Superior temporal gyrus (tissue), 1 donor: ENCODE data around the gene TMEM240.
"Not testable (repeated sequence)": the region's sequence is repeated elsewhere in the genome, so short reads cannot be mapped to it uniquely, and the experiment has no call there.

Experiments
- DNase-seq: peaks from one replicate; pipeline ENCODE4 v3.0.0-alpha.2; 2016; ENCODE audit errors: extremely low spot score

Gene TMEM240

DNA sequence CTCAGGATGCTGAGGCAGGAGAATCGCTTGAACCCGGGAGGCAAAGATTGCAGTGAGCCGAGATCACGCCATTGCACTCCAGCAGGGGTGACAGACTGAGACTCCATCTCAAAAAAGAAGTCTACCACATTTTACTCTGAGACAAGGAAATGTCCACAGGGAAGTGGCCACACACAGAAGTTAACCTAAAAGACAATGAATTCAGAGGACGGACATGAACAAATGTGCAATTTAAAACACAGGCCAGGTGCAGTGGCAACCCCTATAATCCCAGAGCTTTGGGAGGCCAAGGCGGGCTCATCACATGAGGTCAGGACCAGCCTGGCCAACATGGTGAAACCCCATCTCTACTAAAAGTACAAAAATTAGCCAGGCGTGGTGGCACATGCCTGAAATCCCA lies 17.3 kb upstream of the TMEM240 start:
- DNase-seq = not testable (repeated sequence)

- not testable (repeated sequence) for DNase-seq
These were observed 16.5 kb upstream of the TMEM240 start for GRCh38 chr1:1556961-1557360.

- DNase-seq = no peak
These were observed 16.1 kb upstream of the TMEM240 start for GRCh38 chr1:1556505-1556904.

GRCh38 chr1:1554926-1555915 lies 14.8 kb upstream of the TMEM240 start:
- no peak for DNase-seq

DNA sequence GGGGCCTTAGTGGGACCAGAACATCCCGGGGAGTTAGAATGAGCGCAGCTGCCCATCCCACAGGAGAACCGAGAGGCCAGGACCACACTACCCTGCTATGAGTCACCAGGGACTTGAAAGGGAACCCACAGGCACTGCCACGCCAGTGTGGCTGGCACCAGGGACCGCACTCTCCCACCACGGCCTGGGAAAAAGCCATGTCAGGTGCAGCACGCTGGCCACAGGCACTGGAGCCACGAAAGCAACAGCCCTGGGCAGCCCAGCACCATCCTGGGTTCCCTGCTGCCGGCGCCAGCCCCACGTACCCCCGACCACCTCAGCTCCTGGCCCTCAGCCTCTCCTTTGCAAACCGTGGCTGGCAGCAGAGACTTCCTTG lies 14.1 kb upstream of the TMEM240 start:
- DNase-seq = no peak

DNA sequence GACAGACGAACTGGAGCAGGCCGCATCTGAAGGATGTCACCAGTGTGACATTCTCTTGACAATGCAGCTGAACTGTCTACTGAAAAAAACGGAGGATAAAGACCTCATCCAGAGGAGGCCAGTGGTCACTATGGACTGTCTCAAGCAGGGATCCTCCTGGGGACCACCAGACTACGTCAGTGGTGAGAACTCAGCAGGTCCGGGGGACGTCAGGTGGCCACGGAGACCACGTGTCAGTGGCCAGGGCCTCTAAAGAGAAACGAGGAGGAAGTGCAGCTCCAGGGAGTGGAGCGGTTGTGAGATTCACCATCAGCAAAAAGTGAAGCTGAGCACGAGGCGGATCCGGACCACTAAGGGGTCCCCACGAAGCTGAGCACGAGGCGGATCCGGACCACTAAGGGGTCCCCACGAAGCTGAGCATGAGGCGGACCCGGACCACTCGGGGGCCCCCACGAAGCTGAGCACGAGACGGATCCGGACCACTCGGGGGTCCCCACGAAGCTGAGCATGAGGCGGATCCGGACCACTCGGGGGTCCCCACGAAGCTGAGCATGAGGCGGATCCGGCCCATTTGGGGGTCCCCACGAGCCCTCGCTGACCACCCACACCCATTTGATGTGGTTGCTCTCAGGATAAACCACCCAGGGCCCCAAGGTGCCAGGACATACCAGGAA lies 13.5 kb upstream of the TMEM240 start:
- no peak for DNase-seq

DNA sequence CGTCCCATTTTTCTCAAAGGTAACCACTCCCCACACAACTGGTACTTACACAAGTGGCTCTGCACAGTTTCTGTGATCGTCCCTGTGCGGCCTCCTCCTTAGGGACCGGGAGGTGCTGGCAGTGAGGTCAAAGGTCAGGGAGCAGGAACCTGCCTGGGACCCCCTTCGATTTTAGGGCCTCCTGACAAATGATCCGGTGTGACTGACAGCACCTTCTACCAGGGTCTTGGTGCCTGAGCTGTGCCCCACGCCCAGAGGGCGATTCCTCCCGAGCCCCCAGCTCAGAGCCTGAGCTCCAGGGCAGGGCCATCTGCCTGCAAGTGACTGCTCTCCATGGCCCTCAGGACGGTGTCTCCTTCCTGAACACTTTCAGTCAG lies 11.8 kb upstream of the TMEM240 start:
- DNase-seq = no peak

DNA sequence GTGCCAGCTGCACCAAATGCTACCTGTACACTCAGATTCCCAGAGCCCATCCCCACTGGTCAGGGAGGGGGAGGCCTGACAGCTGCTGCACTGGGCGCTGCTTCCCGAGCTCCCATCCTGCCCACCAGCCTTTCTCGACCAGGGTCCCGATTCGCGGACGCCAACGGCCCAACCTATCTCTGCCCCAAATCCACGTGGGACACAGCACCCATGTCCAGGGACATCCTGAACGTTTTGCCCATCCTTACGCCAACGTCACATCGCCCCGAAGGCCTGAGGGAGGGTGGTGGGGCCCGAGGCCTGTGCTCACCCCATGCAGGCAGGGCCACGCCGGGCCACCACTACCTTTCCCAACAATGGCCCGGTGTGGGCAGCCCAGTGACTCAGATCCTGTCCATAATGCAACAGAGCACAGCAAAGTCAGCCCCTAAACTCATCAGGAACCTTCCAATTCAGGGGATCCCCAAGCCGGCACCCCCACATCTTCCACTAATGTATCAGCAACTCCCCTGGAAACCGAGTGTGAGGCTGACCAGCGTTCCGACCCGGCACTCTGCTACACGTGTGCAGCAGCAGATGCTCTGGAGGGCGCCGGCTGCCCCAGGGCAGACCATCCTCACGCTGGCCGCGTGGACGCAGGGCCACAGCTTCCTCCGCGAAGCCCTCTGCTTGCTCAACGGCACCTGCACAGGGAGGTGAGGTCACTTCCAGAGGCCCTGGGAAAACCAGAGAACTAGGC lies 11.3 kb upstream of the TMEM240 start:
- DNase-seq = no peak

GRCh38 chr1:1550591-1551432 lies 10.4 kb upstream of the TMEM240 start:
- peak; percentile 45 for DNase-seq

DNA sequence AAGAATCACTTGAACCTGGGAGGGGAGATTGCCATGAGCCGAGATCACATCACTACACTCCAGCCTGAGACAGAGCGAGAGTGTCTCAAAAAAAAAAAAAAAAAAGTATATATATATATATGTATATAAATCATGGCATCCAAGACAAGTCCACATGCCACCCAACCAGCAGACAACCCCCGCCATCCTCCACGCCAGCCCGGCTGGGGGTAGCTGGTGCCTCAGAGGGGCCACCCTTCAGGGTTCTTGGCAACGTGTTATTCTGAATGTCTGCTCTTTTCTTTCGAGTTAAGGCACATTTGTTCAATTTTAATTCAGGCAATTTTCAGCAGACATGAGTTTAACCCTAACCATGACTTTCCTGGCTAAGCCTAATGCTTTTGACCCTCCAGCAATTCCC lies 9.7 kb upstream of the TMEM240 start:
- no peak for DNase-seq

DNA sequence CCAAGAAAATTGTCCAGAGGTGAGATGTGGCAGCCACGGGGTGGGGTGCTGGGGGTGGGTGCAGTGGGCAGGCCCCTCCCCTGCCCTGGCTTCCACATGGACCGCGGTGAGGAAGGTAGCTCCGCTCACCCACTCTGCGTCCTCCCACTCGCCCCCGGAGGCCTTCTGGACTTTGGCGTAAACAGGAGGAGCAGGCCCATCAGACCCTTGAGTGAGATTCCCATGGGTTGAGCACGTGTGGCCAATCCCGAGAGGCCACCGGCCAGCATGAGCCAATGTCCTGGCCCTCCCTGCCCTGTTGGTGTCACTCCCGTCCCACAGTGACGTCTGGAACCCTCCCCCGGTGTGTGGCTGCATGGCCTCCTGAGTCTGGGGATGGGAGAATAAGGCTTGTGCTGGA lies 8.2 kb upstream of the TMEM240 start:
- no peak for DNase-seq

DNA sequence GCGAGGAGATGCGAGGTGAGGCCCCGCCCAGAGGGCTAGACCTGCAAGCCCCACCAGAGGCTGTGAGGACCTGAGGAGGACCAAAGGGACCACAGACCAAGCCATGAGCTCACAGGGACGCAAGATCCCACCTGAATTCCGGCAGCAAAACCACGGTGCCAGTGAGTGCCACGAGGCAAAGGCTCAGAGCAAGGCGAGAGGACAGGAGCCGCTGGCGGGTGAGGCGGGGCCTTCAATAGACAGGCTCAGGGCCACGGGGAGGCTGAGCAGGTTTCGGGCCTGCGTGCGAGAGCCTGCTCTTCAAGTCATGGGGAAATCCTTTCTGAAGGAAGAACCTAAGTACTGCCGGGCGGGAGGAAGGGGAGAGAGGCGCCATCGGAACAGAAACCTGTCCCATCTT lies 7.1 kb upstream of the TMEM240 start:
- DNase-seq = no peak

DNA sequence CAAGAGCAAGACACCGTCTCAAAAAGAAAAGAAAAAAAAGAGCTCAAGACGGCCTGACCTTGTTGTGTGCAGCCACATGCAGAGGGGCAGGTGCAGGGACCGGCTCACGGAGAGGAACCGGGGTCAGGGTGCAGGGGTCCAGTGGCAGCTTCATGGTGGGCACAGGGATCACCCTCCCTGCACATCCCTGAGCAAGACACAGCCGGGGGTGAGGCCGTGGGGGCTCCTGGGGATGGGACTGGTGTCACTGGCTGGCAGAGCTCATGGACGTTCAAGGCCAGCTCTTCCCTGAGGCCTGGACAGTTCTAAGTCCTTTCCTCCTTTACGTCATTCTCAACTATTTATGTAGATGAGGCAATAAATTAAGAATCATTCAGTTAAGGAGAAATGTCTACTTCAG lies 6.6 kb upstream of the TMEM240 start:
- no peak for DNase-seq

- no peak for DNase-seq
These were observed 5.7 kb upstream of the TMEM240 start for GRCh38 chr1:1545946-1546737.

DNA sequence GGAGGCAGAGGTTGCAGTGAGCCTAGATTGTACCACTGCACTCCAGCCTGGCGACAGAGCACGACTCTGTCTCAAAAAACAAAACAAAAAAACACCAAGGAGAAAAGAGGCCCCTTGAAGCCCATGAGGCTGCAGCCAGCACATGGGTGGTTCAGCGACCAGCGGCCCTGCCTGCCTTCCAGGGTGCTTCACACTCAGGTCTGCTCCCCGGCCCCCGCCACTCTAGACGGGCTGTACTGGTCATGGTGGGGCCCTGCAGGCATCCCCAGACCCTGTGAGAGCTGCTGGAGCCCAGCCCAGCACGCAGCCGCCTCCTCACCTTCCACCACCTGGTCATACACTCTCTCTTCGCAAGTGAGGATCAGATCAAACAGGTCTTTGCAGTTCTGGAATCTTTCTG lies 4.1 kb upstream of the TMEM240 start:
- DNase-seq = no peak

GRCh38 chr1:1543706-1544099 lies 3.3 kb upstream of the TMEM240 start:
- DNase-seq = no peak

- DNase-seq = no peak
These were observed 2.6 kb upstream of the TMEM240 start for GRCh38 chr1:1542766-1543705.

- no peak for DNase-seq
These were observed 1.7 kb upstream of the TMEM240 start for GRCh38 chr1:1541956-1542765.
